ENCODE data around the gene OPTC.

OPTC gene

GRCh38 chr1:203536980-203537455, 43.1 kb downstream of the OPTC start:
- ChIA-PET POLR2A (no interaction called here), CTCF (no interaction called here)
- no peak for TF ChIP-seq CTCF (IDR thresholded peaks at IDR 0.05; ENCODE audit: control extremely low read depth, extremely low read depth, low read depth, missing control alignments)
- no peak for DNase-seq (ENCODE audit: extremely low spot score)

GRCh38 chr1:203537806-203538464, 44.0 kb downstream of the OPTC start:
- ChIA-PET CTCF (interaction anchor here (1.0 kb wide), 2 partner anchors 11 to 197 kb away, joined by 3 read pairs; no protein-coding TSS in a partner anchor), POLR2A (no interaction called here)
- no peak for DNase-seq (ENCODE audit: extremely low spot score)
- no peak for TF ChIP-seq CTCF (IDR thresholded peaks at IDR 0.05; ENCODE audit: control extremely low read depth, extremely low read depth, low read depth, missing control alignments)

GRCh38 chr1:203538726-203539125, 44.8 kb downstream of the OPTC start:
- no peak for DNase-seq (ENCODE audit: extremely low spot score)
- POLR2A ChIA-PET: no interaction called here
- no peak for TF ChIP-seq CTCF (IDR thresholded peaks at IDR 0.05; ENCODE audit: control extremely low read depth, extremely low read depth, low read depth, missing control alignments)
- CTCF ChIA-PET: interaction anchor here (1.0 kb wide), 2 partner anchors 10 to 198 kb away, joined by 3 read pairs; no protein-coding TSS in a partner anchor

- CTCF ChIA-PET: no interaction called here
Observed at GRCh38 chr1:203539831-203540546, 46.0 kb downstream of the OPTC start.

GRCh38 chr1:203544485-203544884, 50.5 kb downstream of the OPTC start:
- DNase-seq (ENCODE audit: extremely low spot score): no peak
- POLR2A ChIA-PET: no interaction called here
- CTCF ChIA-PET: no interaction called here
- no peak for TF ChIP-seq CTCF (IDR thresholded peaks at IDR 0.05; ENCODE audit: control extremely low read depth, extremely low read depth, low read depth, missing control alignments)

More at GRCh38 chr1:203539831-203540546, 46.0 kb downstream of the OPTC start:
- TF ChIP-seq CTCF (IDR thresholded peaks at IDR 0.05; ENCODE audit: control extremely low read depth, extremely low read depth, low read depth, missing control alignments): no peak
- POLR2A ChIA-PET: no interaction called here
- no peak for DNase-seq (ENCODE audit: extremely low spot score)

- ChIA-PET POLR2A (no interaction called here), CTCF (no interaction called here)
- TF ChIP-seq CTCF (IDR thresholded peaks at IDR 0.05; ENCODE audit: control extremely low read depth, extremely low read depth, low read depth, missing control alignments): no peak
- DNase-seq (ENCODE audit: extremely low spot score): no peak
Observed at GRCh38 chr1:203544978-203545816, 51.2 kb downstream of the OPTC start.

Data from GM10248 (cell line).